Measurements from ENCODE around the gene ACOXL.

ACOXL gene

GRCh38 chr2:111119822-111120252 lies 387.5 kb downstream of the ACOXL start:
- DNase-seq = no peak

GRCh38 chr2:111120253-111121027 lies 388.1 kb downstream of the ACOXL start, which contains the start of gene BCL2L11:
BCL2L11 (plus strand) TSS chr2:111120914; CDS start chr2:111123746, 2,832 bp downstream.
- DNase-seq = peak; percentile 91

GRCh38 chr2:111121028-111121827 lies 388.9 kb downstream of the ACOXL start:
- DNase-seq = peak; percentile 67

GRCh38 chr2:111121828-111122630 lies 389.7 kb downstream of the ACOXL start:
- peak; percentile 85 for DNase-seq

- peak; percentile 58 for DNase-seq
Measured at GRCh38 chr2:111122631-111123421, 390.5 kb downstream of the ACOXL start.

GRCh38 chr2:111123751-111124150 lies 391.4 kb downstream of the ACOXL start:
- DNase-seq = no peak

GRCh38 chr2:111126581-111126980 lies 394.2 kb downstream of the ACOXL start:
- DNase-seq = no peak

GRCh38 chr2:111127351-111127750 lies 395.0 kb downstream of the ACOXL start:
- no peak for DNase-seq

- no peak for DNase-seq
Measured at GRCh38 chr2:111128096-111128495, 395.7 kb downstream of the ACOXL start.

GRCh38 chr2:111133603-111134002 lies 401.2 kb downstream of the ACOXL start:
- DNase-seq = no peak

GRCh38 chr2:111134055-111134454 lies 401.7 kb downstream of the ACOXL start:
- no peak for DNase-seq

- no peak for DNase-seq
Measured at GRCh38 chr2:111135237-111135909, 403.0 kb downstream of the ACOXL start.

GRCh38 chr2:111135910-111136297 lies 403.5 kb downstream of the ACOXL start:
- DNase-seq = no peak

GRCh38 chr2:111138839-111139238 lies 406.5 kb downstream of the ACOXL start:
- DNase-seq = no peak

GRCh38 chr2:111139637-111140317 lies 407.4 kb downstream of the ACOXL start:
- no peak for DNase-seq

GRCh38 chr2:111140815-111141214 lies 408.4 kb downstream of the ACOXL start:
- no peak for DNase-seq

GRCh38 chr2:111142101-111142500 lies 409.7 kb downstream of the ACOXL start:
- no peak for DNase-seq

GRCh38 chr2:111143107-111143842 lies 410.9 kb downstream of the ACOXL start:
- DNase-seq = no peak

GRCh38 chr2:111143843-111144198 lies 411.4 kb downstream of the ACOXL start:
- DNase-seq = no peak

- no peak for DNase-seq
Measured at GRCh38 chr2:111145103-111145760, 412.9 kb downstream of the ACOXL start.
